PC-9 (cell line): Measurements from ENCODE around the gene RPL15. TPM values are rescaled to one million over a fixed set of nuclear protein-coding genes. Genes with fewer than 3 reads are reported as not detected.
A peak's percentile ranks its signal among the peaks of the same experiment; 100 is the strongest.

Source experiments
- BruUV-seq: library from RNA; stranded (reverse); fragments of 400-500 nt; replicated peaks from 2 replicates; lab custom pipeline; 2021; lab: Mats Ljungman, UMichigan
- CTCF ChIA-PET: fragments of 300-600 bp; sonication (Branson Sonifier 250); formaldehyde crosslinking; loops from one replicate; lab custom pipeline; 2022; ENCODE audit warnings: antibody characterized with exemption; lab: Charles Lee
- POLR2A ChIA-PET: fragments of 300-600 bp; sonication (Branson Sonifier 250); formaldehyde crosslinking; loops from one replicate; lab custom pipeline; 2022; ENCODE audit warnings: antibody characterized with exemption; ENCODE audit not compliant: unreplicated experiment; lab: Charles Lee
- DNase-seq, 2 experiments: peaks; one replicate each; pipeline versions ENCODE4 v3.0.0 to v3.0.0-alpha.2; 2015 to 2022; ENCODE audit warnings: mixed read lengths in 1 of 2
- H2AFZ ChIP-seq: fragments of 200-600 bp; sonication (generic); 2 replicates; pipeline ENCODE4 v1.8.1; 2017; ENCODE audit warnings: antibody characterized with exemption
- H3F3A ChIP-seq: fragments of 200-600 bp; sonication (generic); 2 replicates; pipeline ENCODE4 v1.8.1; 2017; ENCODE audit warnings: antibody characterized with exemption, mild to moderate bottlenecking, low read depth; ENCODE audit not compliant: insufficient read depth
- H3K27ac ChIP-seq: fragments of 200-600 bp; sonication (generic); 2 replicates; pipeline ENCODE4 v1.6.1; 2016; ENCODE audit warnings: mixed run types
- H3K27me3 ChIP-seq: fragments of 200-600 bp; sonication (generic); 2 replicates; pipeline ENCODE4 v1.6.1; 2016; ENCODE audit warnings: low read depth, mixed run types; ENCODE audit not compliant: insufficient read depth
- H3K36me3 ChIP-seq: fragments of 200-600 bp; sonication (generic); 2 replicates; pipeline ENCODE4 v1.6.1; 2016; ENCODE audit warnings: low read depth, mixed run types
- H3K4me1 ChIP-seq: fragments of 200-600 bp; sonication (generic); replicated peaks from 2 replicates; pipeline ENCODE4 v1.6.1; 2016; ENCODE audit warnings: mixed run types; ENCODE audit not compliant: insufficient read depth
- H3K4me2 ChIP-seq: fragments of 200-600 bp; sonication (generic); 2 replicates; pipeline ENCODE4 v1.6.1; 2017; ENCODE audit warnings: mixed run types
- H3K4me3 ChIP-seq: fragments of 200-600 bp; sonication (generic); 2 replicates; pipeline ENCODE4 v1.6.1; 2016; ENCODE audit warnings: mixed run types
- H3K79me2 ChIP-seq: fragments of 200-600 bp; sonication (generic); 2 replicates; pipeline ENCODE4 v1.6.1; 2017; ENCODE audit warnings: low read depth, mixed run types
- H3K9me2 ChIP-seq: fragments of 200-600 bp; sonication (generic); 2 replicates; pipeline ENCODE4 v1.8.1; 2017; ENCODE audit warnings: mild to moderate bottlenecking; ENCODE audit not compliant: insufficient read depth
- H3K9me3 ChIP-seq: fragments of 200-600 bp; sonication (generic); 2 replicates; pipeline ENCODE4 v1.8.1; 2016; ENCODE audit warnings: low read depth; ENCODE audit not compliant: insufficient read depth
- H4K20me1 ChIP-seq: fragments of 200-600 bp; sonication (generic); 2 replicates; pipeline ENCODE4 v1.8.1; 2017; ENCODE audit not compliant: insufficient read depth
- EZH2 ChIP-seq: fragments of 200-600 bp; sonication (generic); IDR thresholded peaks from 2 replicates; pipeline ENCODE4 v1.8.0; 2017; ENCODE audit warnings: antibody characterized with exemption, low read depth
- intact Hi-C: fragments of 100-400 bp; cut with micrococcal nuclease; formaldehyde crosslinking; loops from one replicate; pipeline ENCODE4 v1.10.0; 2022; ENCODE audit not compliant: unreplicated experiment
- total RNA-seq: library from RNA; stranded (reverse); gene quantifications from 2 replicates; pipeline ENCODE4 v1.2.3, GENCODE V29; 2021
- TF ChIP-seq, protein P1 (sequence below): fragments of 200-600 bp; sonication (generic); conservative IDR thresholded peaks from 2 replicates; pipeline ENCODE4 v1.6.1; 2017; ENCODE audit warnings: mixed run types, antibody characterized with exemption, mild to moderate bottlenecking, moderate library complexity

RPL15 gene
- total RNA-seq, 1 experiment from 2014 or later: 1,784 TPM

DNA sequence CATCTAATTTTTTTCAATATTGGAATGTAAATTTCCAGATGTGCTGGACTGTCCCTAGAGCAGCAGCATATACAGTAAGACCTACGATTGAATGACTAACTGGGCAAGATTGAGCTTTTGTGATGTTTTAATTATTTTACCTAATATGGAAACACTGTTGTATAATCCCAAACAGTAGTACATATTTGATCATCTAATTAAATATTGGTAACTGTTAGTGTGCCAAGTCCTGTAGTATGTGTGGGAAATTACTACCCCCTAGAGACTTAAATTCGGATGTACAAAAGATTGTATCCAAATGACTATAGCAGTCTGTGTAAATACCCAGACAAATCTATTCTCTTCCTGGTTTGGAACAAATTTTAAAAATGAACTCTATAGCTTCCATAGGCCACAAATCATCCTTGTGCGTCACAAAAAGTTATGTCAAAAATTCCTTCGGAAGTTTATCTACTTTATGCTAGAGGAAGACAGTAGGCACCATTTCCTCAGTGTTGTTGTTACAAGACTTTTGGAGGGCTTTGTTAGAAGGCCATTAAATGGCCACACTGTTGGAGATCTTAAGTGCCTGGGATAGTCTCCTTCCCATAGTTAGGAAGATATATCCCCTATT lies 41.7 kb upstream of the RPL15 start:
- CTCF ChIA-PET: interaction anchor here (0.5 kb wide), 1 partner anchor 112 kb away, joined by 3 read pairs; no protein-coding TSS in a partner anchor
- H3K4me2 ChIP-seq: no peak overlapping the region
- no peak overlapping the region for H2AFZ ChIP-seq
- TF ChIP-seq, protein P1, sequence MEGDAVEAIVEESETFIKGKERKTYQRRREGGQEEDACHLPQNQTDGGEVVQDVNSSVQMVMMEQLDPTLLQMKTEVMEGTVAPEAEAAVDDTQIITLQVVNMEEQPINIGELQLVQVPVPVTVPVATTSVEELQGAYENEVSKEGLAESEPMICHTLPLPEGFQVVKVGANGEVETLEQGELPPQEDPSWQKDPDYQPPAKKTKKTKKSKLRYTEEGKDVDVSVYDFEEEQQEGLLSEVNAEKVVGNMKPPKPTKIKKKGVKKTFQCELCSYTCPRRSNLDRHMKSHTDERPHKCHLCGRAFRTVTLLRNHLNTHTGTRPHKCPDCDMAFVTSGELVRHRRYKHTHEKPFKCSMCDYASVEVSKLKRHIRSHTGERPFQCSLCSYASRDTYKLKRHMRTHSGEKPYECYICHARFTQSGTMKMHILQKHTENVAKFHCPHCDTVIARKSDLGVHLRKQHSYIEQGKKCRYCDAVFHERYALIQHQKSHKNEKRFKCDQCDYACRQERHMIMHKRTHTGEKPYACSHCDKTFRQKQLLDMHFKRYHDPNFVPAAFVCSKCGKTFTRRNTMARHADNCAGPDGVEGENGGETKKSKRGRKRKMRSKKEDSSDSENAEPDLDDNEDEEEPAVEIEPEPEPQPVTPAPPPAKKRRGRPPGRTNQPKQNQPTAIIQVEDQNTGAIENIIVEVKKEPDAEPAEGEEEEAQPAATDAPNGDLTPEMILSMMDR: no peak
- TF ChIP-seq EZH2: no peak
- H4K20me1 ChIP-seq: peaks cover 51% of the 10 kb centered on the region
- no peaks in the 10 kb centered on the region for H3K9me3 ChIP-seq
- H3K27ac ChIP-seq: no peak overlapping the region
- POLR2A ChIA-PET: interaction anchor here (0.6 kb wide), 1 partner anchor 36 kb away, joined by 3 read pairs; no protein-coding TSS in a partner anchor
- no peak overlapping the region for H3K4me3 ChIP-seq
- no peaks in the 10 kb centered on the region for H3K27me3 ChIP-seq
- intact Hi-C loops: no loop called here
- peaks cover 5% of the 10 kb centered on the region for H3K36me3 ChIP-seq
- BruUV-seq: no TSS peak
- peaks cover 51% of the 10 kb centered on the region for H3K4me1 ChIP-seq
- no peak for DNase-seq
- H3F3A ChIP-seq: peaks cover 24% of the 10 kb centered on the region; the same call in 1 of the 2 replicates
- peaks cover 71% of the 10 kb centered on the region for H3K79me2 ChIP-seq
- no peaks in the 10 kb centered on the region for H3K9me2 ChIP-seq

DNA sequence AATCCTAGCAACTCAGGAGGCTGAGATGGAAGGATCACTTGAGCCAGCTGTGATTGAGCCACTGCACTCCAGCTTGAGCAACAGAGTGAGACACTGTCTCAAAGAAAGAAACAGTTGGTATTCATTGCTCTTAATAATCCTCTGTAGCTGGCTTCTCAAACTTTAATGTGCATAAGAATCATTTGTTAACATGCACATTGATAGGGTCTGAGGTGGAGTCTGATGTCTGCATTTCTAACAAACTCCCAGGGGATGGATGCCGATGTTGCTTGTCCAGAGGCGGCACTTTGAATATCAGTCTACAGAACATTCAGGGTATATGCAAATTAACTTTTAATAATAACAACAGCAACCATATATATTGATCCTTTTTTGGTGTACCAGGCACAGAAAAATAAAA lies 40.0 kb upstream of the RPL15 start:
- TF ChIP-seq EZH2: no peak
- TF ChIP-seq, protein P1: no peak
- H4K20me1 ChIP-seq: peaks cover 49% of the 10 kb centered on the region
- ChIA-PET CTCF (no interaction called here), POLR2A (interaction anchor here (0.6 to 0.7 kb wide), 2 partner anchors 12 to 1197 kb away, joined by 3 to 4 read pairs; no protein-coding TSS in a partner anchor)
- H3K79me2 ChIP-seq: peaks cover 86% of the 10 kb centered on the region
- no peaks in the 10 kb centered on the region for H3K27me3 ChIP-seq
- H3K4me1 ChIP-seq: peaks cover 51% of the 10 kb centered on the region
- BruUV-seq: no TSS peak
- H3K36me3 ChIP-seq: peaks cover 12% of the 10 kb centered on the region
- peak overlapping the region; percentile 46 for H3K4me2 ChIP-seq
- no peak overlapping the region for H3K4me3 ChIP-seq
- intact Hi-C loops: no loop called here
- DNase-seq: no peak
- no peaks in the 10 kb centered on the region for H3K9me3 ChIP-seq
- H3K9me2 ChIP-seq: no peaks in the 10 kb centered on the region
- H3K27ac ChIP-seq: peak overlapping the region; percentile 38
- peaks cover 31% of the 10 kb centered on the region; the same call in 1 of the 2 replicates for H3F3A ChIP-seq
- no peak overlapping the region for H2AFZ ChIP-seq

DNA sequence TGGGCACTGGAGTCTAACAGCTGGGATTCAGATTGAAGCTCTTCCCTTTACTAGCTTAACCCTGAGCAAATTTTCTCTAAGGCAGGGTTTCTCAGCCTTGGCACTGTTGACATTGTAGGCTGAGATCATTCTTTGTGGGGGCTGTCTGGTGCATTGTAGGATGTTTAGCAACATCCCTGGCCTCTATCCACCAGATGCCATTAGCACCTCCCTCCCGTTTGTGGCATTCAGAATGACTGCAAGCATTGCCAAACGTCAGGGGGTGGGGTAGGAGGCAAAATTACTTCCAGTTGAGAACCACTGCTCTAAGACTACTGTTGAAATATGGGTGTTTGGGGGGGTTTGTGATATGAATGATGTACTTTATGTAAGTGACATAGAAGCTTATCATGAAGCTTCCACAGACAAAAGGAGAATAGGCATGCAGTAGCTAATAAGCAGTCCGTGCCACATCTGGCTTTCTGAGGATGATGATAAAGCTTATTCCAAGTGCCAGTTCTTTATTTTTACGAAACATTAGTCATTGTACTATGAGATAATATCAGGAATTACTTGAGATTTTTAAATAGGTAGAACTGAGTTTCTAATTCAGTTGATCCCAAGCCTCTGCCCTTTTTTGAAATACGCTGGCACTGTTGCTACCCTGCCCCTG lies 39.5 kb upstream of the RPL15 start:
- no peak for TF ChIP-seq EZH2
- TF ChIP-seq, protein P1: no peak
- Histone ChIP-seq H3K27ac (peak overlapping the region; percentile 38), H3K9me3 (no peaks in the 10 kb centered on the region), H3K27me3 (no peaks in the 10 kb centered on the region), H3F3A (peaks cover 31% of the 10 kb centered on the region; the same call in 1 of the 2 replicates), H3K36me3 (peaks cover 12% of the 10 kb centered on the region), H2AFZ (no peak overlapping the region), H3K4me1 (peaks cover 51% of the 10 kb centered on the region), H3K4me2 (peak overlapping the region; percentile 46), H3K79me2 (peaks cover 92% of the 10 kb centered on the region), H3K9me2 (no peaks in the 10 kb centered on the region), H4K20me1 (peaks cover 49% of the 10 kb centered on the region), H3K4me3 (no peak overlapping the region)
- POLR2A ChIA-PET: interaction anchor here (0.5 to 0.7 kb wide), 2 partner anchors 11 to 41 kb away, joined by 3 to 4 read pairs; no protein-coding TSS in a partner anchor
- CTCF ChIA-PET: no interaction called here
- intact Hi-C loops: no loop called here
- DNase-seq: peak; percentile 39 to 78
- BruUV-seq: no TSS peak
